A549 (cell line): ENCODE data around the gene ENTPD8. TPM values are rescaled to one million over a fixed set of nuclear protein-coding genes. Genes with fewer than 3 reads are reported as not detected.

ENCODE experiments used
- ATAC-seq, 2 experiments: fragments of 200-7000 bp in 1 of 2; fragments of >200 bp in 1 of 2; cut with Nextera tagmentation in 1 of 2; cut with Tn5 transposase in 1 of 2; 3 replicates each; pipeline versions ENCODE4 v1.8.0 to v1.9.1; 2018 to 2020; ENCODE audit warnings: mild to moderate bottlenecking in 1 of 2, moderate library complexity in 1 of 2
- CTCF ChIA-PET: fragments of 300-600 bp; sonication (Branson Sonifier 250); formaldehyde crosslinking; extraction: SDS; loops from one replicate; lab custom pipeline; 2021; ENCODE audit warnings: antibody characterized with exemption, inconsistent platforms; lab: Yijun Ruan, JAX
- POLR2A ChIA-PET: fragments of 350-600 bp; formaldehyde crosslinking; extraction: SDS; loops from one replicate; lab custom pipeline; 2021; ENCODE audit warnings: antibody characterized with exemption, inconsistent platforms; lab: Yijun Ruan, JAX
- DNase-seq, 2 experiments: peaks; one replicate each; pipeline versions ENCODE4 v3.0.0 to v3.0.0-alpha.2; 2011 to 2016; ENCODE audit warnings: low read depth in 1 of 2, low spot score in 1 of 2
- FAIRE-seq: peaks from 2 replicates; lab custom pipeline; 2011; peaks lifted over from hg19 to GRCh38; lab: Jason Lieb, UNC
- H3K27ac ChIP-seq, 2 experiments: fragments of >200 bp; sonication (Bioruptor Twin); formaldehyde crosslinking; 3 replicates each; pipeline ENCODE4 v1.5.1; 2016 to 2017
- H3K4me1 ChIP-seq: fragments of >200 bp; sonication (Bioruptor Twin); formaldehyde crosslinking; 3 replicates; pipeline ENCODE4 v1.6.1; 2016
- H3K4me2 ChIP-seq: fragments of >200 bp; sonication (Bioruptor Twin); formaldehyde crosslinking; 3 replicates; pipeline ENCODE4 v1.6.1; 2016
- H3K4me3 ChIP-seq: fragments of >200 bp; sonication (Bioruptor Twin); formaldehyde crosslinking; 3 replicates; pipeline ENCODE4 v1.5.1; 2016
- H3K9me3 ChIP-seq: fragments of >200 bp; sonication (Bioruptor Twin); formaldehyde crosslinking; 3 replicates; pipeline ENCODE4 v1.6.1; 2016
- CBX2 ChIP-seq: fragments of 200-600 bp; sonication (generic); IDR thresholded peaks from 2 replicates; pipeline ENCODE4 v1.6.1; 2016; ENCODE audit warnings: low read depth, mild to moderate bottlenecking, borderline replicate concordance
- CEBPB ChIP-seq, 2 experiments: fragments of >200 bp in 1 of 2; sonication (Bioruptor Twin) in 1 of 2; formaldehyde crosslinking in 1 of 2; IDR thresholded peaks; 2 replicates each; pipeline ENCODE4 v1.6.1; 2012 to 2016
- EHF ChIP-seq: fragments of 250-450 bp; sonication (Bioruptor Pico); IDR thresholded peaks from 2 replicates; pipeline ENCODE4 v1.5.0; 2020; ENCODE audit warnings: mild to moderate bottlenecking
- FOSB ChIP-seq: fragments of 250-450 bp; sonication (Bioruptor Pico); IDR thresholded peaks from 2 replicates; pipeline ENCODE4 v1.5.0; 2020; ENCODE audit warnings: mild to moderate bottlenecking, moderate library complexity
- FOSL2 ChIP-seq, 2 experiments: fragments of 450-650 bp in 1 of 2; fragments of >200 bp in 1 of 2; sonication (Bioruptor Twin) in 1 of 2; formaldehyde crosslinking; IDR thresholded peaks; 2 replicates each; pipeline versions ENCODE4 v1.5.0 to v1.6.1; 2016 to 2020; ENCODE audit warnings: mild to moderate bottlenecking in 1 of 2, moderate library complexity in 1 of 2
- FOXS1 ChIP-seq: fragments of 250-450 bp; sonication (Bioruptor Pico); IDR thresholded peaks from 2 replicates; pipeline ENCODE4 v1.5.0; 2020; ENCODE audit warnings: mild to moderate bottlenecking, moderate library complexity
- HEYL ChIP-seq: fragments of 250-450 bp; sonication (Bioruptor Pico); IDR thresholded peaks from 2 replicates; pipeline ENCODE4 v1.8.0; 2021; ENCODE audit warnings: mild to moderate bottlenecking, moderate library complexity
- HOXA7 ChIP-seq: fragments of 250-450 bp; sonication (Bioruptor Pico); IDR thresholded peaks from 2 replicates; pipeline ENCODE4 v1.5.0; 2020; ENCODE audit warnings: mild to moderate bottlenecking, moderate library complexity
- HOXB5 ChIP-seq: fragments of 250-450 bp; sonication (Bioruptor Pico); IDR thresholded peaks from 2 replicates; pipeline ENCODE4 v1.5.0; 2020; ENCODE audit warnings: mild to moderate bottlenecking, moderate library complexity
- MAFK ChIP-seq: fragments of 450-650 bp; IDR thresholded peaks from 2 replicates; pipeline ENCODE4 v1.6.1; 2014; ENCODE audit not compliant: partially characterized antibody
- MYC ChIP-seq: IDR thresholded peaks from 2 replicates; pipeline ENCODE4 v1.6.1; 2012; ENCODE audit warnings: mild to moderate bottlenecking, inconsistent platforms, low read length, improper control_type of control experiment, borderline replicate concordance
- NPAS2 ChIP-seq: fragments of 250-450 bp; sonication (Bioruptor Pico); IDR thresholded peaks from 2 replicates; pipeline ENCODE4 v1.8.0; 2022; ENCODE audit warnings: mild to moderate bottlenecking, moderate library complexity, borderline replicate concordance
- RAD21 ChIP-seq, 2 experiments: fragments of >200 bp in 1 of 2; sonication (Bioruptor Twin) in 1 of 2; formaldehyde crosslinking in 1 of 2; IDR thresholded peaks in 1 of 2; conservative IDR thresholded peaks in 1 of 2; 2 replicates in 1 of 2; 3 replicates in 1 of 2; pipeline ENCODE4 v1.6.1; 2012 to 2018; ENCODE audit warnings: inconsistent platforms in 1 of 2
- SREBF2 ChIP-seq: fragments of 450-650 bp; IDR thresholded peaks from 2 replicates; pipeline ENCODE4 v1.6.1; 2014; ENCODE audit warnings: mild to moderate bottlenecking, moderate library complexity
- TP53 ChIP-seq: fragments of 250-450 bp; sonication (Bioruptor Pico); IDR thresholded peaks from 2 replicates; pipeline ENCODE4 v1.5.0; 2021; ENCODE audit warnings: mild to moderate bottlenecking, moderate library complexity
- WGBS: methylation state at CpG from one replicate; pipeline ENCODE4 v1.1.6; 2017; ENCODE audit errors: missing lambda C conversion rate; 5-methylcytosine and 5-hydroxymethylcytosine counted together
- polyA plus RNA-seq, 4 experiments: library from polyadenylated mRNA; depleted of rRNA in 3 of 4; stranded (reverse); fragments of >200 nt; fragmentation: RNase III in 1 of 4; extraction: RNeasy Plus Mini Kit Qiagen cat#74134 plus additional on column Dnase treatment in 1 of 4; gene quantifications; 2 replicates in 3 of 4; 3 replicates in 1 of 4; pipeline ENCODE4 v1.2.3, GENCODE V29; 2011 to 2017
- TF ChIP-seq, protein P1 (sequence below): fragments of >200 bp; sonication (Bioruptor Twin); formaldehyde crosslinking; IDR thresholded peaks from 3 replicates; pipeline ENCODE4 v1.6.1; 2016
- TF ChIP-seq, protein P2 (sequence below): fragments of 150-350 bp; IDR thresholded peaks from 2 replicates; pipeline ENCODE4 v1.6.1; 2014; ENCODE audit warnings: low read depth, mild to moderate bottlenecking, low read length
- TF ChIP-seq, protein P3 (sequence below): fragments of 200-600 bp; sonication (generic); IDR thresholded peaks from 2 replicates; pipeline ENCODE4 v1.6.1; 2016; ENCODE audit warnings: antibody characterized with exemption, mild to moderate bottlenecking, moderate library complexity
- TF ChIP-seq, protein P4 (sequence below): fragments of 250-450 bp; sonication (Bioruptor Pico); IDR thresholded peaks from 2 replicates; pipeline ENCODE4 v1.5.0; 2021; ENCODE audit warnings: mild to moderate bottlenecking, moderate library complexity, borderline replicate concordance
- TF ChIP-seq, protein P5 (sequence below): fragments of >200 bp; sonication (Bioruptor Twin); formaldehyde crosslinking; IDR thresholded peaks from 3 replicates; pipeline ENCODE4 v1.5.1; 2016

ENTPD8 gene
- polyA plus RNA-seq, 2 of the 4 experiments (the other 2 are of a cell fraction): 0.18 to 0.36 TPM

DNA sequence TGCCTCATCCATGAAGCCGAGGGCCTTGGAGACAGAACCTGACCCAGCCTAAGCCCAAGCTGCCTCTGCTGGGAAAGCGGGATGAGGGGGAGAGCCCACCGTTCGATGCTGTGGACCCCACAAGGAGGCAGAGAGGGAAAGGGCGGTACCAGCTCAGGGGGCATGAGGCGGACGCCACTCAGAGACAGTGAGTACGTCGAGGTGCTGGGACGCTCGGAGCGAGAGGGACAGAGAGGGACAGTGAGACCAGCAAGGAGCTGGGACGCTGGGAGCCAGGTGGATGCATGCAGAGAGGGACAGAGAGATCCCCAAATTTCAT is 51.8 kb downstream of the ENTPD8 start:
- Histone ChIP-seq H3K9me3 (no peaks in the 10 kb centered on the region), H3K4me2 (no peak overlapping the region), H3K4me3 (no peak overlapping the region), H3K27ac (no peak overlapping the region), H3K4me1 (no peaks in the 10 kb centered on the region)
- ATAC-seq (no peak), FAIRE-seq (no peak), DNase-seq (no peak)
- TF ChIP-seq HOXA7 (CRISPR knock-in tag) (no peak), CEBPB (IDR thresholded peaks at IDR 0.05) (no peak)
- TF ChIP-seq, protein P1, sequence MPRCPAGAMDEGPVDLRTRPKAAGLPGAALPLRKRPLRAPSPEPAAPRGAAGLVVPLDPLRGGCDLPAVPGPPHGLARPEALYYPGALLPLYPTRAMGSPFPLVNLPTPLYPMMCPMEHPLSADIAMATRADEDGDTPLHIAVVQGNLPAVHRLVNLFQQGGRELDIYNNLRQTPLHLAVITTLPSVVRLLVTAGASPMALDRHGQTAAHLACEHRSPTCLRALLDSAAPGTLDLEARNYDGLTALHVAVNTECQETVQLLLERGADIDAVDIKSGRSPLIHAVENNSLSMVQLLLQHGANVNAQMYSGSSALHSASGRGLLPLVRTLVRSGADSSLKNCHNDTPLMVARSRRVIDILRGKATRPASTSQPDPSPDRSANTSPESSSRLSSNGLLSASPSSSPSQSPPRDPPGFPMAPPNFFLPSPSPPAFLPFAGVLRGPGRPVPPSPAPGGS: no peak
- POLR2A ChIA-PET: no interaction called here
- CTCF ChIA-PET: interaction anchor here (1.3 to 2.4 kb wide), 2 partner anchors 34 to 103 kb away, joined by 3 to 8 read pairs; partner anchors contain the start of genes EXD3 and NOXA1
- 88% methylated on average over 12 of the region's 13 CpGs for WGBS

DNA sequence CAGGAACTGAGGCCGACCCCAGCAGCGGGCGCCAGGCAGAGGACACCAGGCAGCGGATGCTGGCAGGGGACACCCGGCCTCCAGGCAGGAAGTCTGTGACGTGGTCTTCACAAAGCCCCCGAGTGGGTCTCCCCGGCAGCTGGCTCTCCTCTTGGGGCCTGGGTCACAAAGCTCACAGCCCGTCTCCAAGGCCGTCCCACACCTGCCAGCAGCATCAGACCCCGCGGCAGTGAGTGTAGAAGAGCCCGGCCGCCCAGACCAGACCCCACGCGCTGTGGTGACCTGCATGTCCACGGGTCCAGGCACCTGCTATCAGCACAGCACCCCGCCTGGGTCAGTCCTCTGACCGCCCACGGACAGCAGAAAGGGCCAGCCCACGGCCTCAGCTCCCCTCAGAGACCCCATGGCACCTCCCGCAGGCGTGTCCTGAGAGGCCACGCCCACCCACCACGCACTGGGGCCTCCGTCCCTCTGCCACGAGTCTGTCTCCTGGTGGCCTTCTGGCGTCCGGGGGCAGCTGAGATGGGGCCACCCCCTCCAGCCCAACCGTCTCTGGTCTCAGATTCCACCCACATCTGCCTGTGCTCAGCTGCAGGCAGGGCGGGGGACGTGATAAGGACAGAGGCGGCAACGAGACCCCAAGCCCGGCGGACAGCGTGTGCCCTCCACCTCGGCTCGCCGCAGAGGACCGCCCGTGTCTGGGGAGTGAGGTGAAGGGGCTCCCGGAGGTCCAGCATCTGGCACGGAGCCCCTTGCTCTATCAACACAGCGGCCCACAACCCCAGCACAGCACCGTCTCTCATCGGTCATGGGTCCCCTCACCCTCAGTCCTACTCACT is 52.3 kb downstream of the ENTPD8 start:
- TF ChIP-seq MAFK (no peak), RAD21 (conservative IDR thresholded peaks at IDR 0.05 in 1 of 2, IDR thresholded peaks at IDR 0.05 in 1 of 2) (no peak), EHF (CRISPR knock-in tag) (no peak), CBX2 (no peak), SREBF2 (no peak), HEYL (no peak), MYC (no peak), TP53 (CRISPR knock-in tag) (no peak), FOXS1 (CRISPR knock-in tag) (no peak), FOSL2 (IDR thresholded peaks at IDR 0.05) (no peak), FOSL2 (CRISPR knock-in tag; IDR thresholded peaks at IDR 0.05) (no peak), FOSB (CRISPR knock-in tag) (no peak), NPAS2 (CRISPR knock-in tag) (no peak), HOXA7 (CRISPR knock-in tag) (no peak), HOXB5 (CRISPR knock-in tag) (no peak)
- TF ChIP-seq, protein P2, sequence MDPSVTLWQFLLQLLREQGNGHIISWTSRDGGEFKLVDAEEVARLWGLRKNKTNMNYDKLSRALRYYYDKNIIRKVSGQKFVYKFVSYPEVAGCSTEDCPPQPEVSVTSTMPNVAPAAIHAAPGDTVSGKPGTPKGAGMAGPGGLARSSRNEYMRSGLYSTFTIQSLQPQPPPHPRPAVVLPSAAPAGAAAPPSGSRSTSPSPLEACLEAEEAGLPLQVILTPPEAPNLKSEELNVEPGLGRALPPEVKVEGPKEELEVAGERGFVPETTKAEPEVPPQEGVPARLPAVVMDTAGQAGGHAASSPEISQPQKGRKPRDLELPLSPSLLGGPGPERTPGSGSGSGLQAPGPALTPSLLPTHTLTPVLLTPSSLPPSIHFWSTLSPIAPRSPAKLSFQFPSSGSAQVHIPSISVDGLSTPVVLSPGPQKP: no peak
- TF ChIP-seq, protein P3, sequence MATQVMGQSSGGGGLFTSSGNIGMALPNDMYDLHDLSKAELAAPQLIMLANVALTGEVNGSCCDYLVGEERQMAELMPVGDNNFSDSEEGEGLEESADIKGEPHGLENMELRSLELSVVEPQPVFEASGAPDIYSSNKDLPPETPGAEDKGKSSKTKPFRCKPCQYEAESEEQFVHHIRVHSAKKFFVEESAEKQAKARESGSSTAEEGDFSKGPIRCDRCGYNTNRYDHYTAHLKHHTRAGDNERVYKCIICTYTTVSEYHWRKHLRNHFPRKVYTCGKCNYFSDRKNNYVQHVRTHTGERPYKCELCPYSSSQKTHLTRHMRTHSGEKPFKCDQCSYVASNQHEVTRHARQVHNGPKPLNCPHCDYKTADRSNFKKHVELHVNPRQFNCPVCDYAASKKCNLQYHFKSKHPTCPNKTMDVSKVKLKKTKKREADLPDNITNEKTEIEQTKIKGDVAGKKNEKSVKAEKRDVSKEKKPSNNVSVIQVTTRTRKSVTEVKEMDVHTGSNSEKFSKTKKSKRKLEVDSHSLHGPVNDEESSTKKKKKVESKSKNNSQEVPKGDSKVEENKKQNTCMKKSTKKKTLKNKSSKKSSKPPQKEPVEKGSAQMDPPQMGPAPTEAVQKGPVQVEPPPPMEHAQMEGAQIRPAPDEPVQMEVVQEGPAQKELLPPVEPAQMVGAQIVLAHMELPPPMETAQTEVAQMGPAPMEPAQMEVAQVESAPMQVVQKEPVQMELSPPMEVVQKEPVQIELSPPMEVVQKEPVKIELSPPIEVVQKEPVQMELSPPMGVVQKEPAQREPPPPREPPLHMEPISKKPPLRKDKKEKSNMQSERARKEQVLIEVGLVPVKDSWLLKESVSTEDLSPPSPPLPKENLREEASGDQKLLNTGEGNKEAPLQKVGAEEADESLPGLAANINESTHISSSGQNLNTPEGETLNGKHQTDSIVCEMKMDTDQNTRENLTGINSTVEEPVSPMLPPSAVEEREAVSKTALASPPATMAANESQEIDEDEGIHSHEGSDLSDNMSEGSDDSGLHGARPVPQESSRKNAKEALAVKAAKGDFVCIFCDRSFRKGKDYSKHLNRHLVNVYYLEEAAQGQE: no peak
- TF ChIP-seq, protein P4, sequence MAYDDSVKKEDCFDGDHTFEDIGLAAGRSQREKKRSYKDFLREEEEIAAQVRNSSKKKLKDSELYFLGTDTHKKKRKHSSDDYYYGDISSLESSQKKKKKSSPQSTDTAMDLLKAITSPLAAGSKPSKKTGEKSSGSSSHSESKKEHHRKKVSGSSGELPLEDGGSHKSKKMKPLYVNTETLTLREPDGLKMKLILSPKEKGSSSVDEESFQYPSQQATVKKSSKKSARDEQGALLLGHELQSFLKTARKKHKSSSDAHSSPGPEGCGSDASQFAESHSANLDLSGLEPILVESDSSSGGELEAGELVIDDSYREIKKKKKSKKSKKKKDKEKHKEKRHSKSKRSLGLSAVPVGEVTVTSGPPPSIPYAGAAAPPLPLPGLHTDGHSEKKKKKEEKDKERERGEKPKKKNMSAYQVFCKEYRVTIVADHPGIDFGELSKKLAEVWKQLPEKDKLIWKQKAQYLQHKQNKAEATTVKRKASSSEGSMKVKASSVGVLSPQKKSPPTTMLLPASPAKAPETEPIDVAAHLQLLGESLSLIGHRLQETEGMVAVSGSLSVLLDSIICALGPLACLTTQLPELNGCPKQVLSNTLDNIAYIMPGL (CRISPR knock-in tag): no peak
- TF ChIP-seq, protein P5, sequence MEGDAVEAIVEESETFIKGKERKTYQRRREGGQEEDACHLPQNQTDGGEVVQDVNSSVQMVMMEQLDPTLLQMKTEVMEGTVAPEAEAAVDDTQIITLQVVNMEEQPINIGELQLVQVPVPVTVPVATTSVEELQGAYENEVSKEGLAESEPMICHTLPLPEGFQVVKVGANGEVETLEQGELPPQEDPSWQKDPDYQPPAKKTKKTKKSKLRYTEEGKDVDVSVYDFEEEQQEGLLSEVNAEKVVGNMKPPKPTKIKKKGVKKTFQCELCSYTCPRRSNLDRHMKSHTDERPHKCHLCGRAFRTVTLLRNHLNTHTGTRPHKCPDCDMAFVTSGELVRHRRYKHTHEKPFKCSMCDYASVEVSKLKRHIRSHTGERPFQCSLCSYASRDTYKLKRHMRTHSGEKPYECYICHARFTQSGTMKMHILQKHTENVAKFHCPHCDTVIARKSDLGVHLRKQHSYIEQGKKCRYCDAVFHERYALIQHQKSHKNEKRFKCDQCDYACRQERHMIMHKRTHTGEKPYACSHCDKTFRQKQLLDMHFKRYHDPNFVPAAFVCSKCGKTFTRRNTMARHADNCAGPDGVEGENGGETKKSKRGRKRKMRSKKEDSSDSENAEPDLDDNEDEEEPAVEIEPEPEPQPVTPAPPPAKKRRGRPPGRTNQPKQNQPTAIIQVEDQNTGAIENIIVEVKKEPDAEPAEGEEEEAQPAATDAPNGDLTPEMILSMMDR: no peak
- Histone ChIP-seq H3K9me3 (no peaks in the 10 kb centered on the region), H3K4me3 (no peak overlapping the region), H3K4me1 (no peaks in the 10 kb centered on the region), H3K4me2 (no peak overlapping the region), H3K27ac (no peak overlapping the region)
- CTCF ChIA-PET: interaction anchor here (1.3 to 2.4 kb wide), 2 partner anchors 35 to 102 kb away, joined by 3 to 8 read pairs; partner anchors contain the start of genes EXD3 and NOXA1
- POLR2A ChIA-PET: no interaction called here
- WGBS: 90% methylated on average over 32 of the region's 47 CpGs
- DNase-seq (no peak), ATAC-seq (no peak), FAIRE-seq (no peak)
